Measurements from ENCODE around the gene NFIX.

Gene NFIX

DNA sequence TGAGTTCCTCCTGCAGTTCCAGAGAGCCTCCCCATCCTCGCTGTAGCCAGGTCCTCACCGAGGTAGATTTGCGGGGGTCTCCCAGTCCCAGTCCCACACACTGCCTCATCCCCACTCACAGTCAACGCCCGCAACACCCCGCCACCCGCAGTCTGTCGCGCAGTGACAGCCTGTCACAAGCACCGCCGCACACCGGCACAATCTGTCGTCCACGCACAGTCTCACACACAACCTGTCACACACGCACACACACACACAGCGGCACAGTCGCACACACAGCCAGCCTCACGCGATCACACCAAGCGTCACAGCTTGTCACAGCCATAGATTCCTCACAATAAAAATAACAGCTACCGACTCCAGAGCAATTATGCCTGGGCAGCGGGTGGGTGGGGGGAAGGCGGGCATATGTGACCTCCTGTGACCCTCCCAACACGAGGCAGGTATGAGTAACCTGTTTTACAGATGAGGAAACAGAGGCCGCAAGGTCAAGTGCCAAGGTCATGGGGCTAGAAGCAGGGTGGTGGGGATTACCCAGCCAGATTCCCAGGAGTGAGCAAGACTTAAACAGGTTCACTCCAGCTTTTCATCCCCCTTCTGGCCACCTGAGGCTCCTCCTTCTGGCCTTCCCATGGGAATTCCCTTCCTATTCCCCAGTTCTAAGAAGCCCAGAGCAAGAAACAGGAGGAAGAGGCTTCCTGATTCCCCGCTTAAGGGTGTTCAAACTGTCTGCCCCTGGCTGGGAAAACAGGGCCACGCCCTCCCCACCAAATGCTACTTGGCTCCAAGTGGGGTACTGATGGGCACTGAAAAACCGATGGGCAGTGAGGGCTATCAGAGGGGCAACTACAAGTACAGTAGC is 13.9 kb downstream of the NFIX start:
- DNase-seq (ENCODE audit: low read depth), result no peak

DNA sequence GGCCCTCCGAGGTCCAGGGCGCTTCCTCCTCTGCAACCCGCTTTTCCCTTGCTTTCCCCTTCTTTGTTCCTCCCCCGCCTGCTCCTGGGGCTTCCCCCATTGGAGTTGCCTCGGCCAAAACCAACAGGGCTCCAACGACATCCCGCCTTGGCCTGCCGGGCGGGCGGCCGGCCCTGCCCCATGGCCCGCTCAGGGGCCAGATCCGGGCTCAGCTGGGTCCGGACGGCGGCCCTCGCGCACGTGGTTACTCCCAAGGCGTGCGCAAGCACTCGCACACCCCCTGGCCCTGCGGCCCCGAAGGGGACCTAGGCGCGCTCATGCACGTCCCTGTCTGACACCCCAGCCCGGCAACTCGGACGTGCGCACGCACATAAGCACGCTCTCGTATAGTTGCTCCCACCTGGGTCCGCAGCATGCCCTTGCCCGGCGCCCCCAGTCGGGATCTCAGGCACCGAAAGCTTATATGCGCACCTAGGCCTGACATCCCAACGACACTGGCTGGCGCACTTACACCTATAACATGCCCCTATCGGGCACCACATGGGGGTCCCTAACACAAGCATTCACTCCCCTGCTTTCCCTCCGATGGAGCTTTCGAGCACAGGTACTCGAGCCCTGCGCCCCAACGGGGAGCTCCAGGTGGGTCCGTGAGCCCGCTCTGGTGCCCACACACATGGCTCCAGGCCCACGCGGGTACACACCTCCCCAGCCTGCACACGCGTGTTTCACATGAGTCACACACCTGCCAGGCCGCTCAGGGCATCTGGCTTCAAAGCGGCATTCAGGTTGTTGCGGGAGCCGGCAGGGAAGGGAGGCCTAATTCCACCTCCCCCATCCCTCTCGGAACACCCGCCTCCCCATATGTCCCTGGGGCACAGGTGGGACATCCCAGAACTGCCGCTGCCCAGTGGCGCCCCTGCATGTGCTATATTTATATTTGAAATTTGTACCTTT is 15.0 kb downstream of the NFIX start:
- no peak for DNase-seq (ENCODE audit: low read depth)

DNA sequence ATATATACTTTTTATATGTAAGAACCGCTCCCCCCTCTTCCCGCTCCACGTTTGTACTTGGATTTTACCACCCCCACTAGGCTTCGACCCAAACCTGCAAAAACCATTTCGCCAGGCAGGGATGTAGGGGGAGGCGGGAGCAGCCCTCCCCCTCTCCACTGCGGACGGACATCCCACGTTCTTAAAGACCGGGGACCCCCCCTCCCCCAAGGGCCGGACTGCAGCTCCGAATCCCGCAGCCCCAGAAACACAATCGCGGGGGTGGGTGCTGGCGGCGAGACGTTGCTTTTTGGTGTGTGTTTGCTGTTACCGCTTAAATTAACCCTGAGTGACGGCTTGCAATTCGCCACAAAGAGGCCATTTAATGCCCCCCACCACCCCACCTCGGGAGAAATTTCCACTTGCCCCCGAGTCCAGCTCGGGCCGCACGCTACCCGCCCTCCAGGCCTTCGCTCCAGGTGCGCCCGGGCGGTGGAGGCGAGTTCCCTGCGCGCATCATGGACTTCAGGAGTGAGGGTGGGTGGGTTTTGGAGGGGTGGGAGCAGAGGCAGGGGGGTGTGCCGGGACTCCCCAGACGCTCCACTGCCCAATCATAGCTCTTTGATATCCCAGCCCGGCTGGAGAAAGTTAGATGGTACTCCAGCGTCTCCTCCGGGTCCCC is 15.8 kb downstream of the NFIX start:
- DNase-seq (ENCODE audit: low read depth), result no peak

DNA sequence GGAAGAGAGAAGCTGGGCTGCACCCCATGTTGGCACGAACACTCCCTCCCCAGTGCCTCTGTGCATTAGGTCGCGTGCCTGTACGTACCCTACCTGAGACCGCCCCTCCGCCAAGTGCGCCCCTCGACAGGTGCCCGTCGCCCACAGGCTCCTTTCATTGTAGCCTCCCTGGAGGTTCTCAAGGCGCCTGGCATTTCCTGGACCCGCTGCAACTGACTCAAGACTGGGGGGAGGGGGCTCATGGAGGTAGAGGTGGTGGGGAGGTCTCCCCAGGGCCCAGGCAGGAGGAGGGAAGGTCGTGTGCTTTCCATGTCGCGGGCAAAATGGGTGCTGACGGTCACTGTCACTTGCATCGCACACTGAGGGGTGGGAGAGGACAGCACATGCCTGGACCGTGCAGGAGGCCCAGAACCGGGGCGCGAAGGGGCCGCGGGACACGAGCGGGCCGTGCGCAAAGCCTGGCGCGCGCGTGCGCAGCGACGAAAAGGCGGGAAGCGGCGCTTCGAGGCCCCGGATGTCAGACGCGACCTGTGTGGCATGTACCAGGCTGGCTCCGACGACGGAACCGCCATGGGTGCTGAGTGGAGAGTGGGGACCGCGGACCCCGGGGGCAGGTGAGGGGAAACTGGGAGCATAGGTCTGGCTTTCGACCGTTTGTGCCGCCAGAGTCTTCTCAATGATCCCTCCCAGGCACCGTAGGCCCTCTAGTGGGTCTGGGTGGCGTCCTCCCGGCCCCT is 16.5 kb downstream of the NFIX start:
- DNase-seq (ENCODE audit: low read depth), result no peak

GRCh38 chr19:13012390-13012689 is 17.1 kb downstream of the NFIX start:
- no peak for DNase-seq (ENCODE audit: low read depth)

DNA sequence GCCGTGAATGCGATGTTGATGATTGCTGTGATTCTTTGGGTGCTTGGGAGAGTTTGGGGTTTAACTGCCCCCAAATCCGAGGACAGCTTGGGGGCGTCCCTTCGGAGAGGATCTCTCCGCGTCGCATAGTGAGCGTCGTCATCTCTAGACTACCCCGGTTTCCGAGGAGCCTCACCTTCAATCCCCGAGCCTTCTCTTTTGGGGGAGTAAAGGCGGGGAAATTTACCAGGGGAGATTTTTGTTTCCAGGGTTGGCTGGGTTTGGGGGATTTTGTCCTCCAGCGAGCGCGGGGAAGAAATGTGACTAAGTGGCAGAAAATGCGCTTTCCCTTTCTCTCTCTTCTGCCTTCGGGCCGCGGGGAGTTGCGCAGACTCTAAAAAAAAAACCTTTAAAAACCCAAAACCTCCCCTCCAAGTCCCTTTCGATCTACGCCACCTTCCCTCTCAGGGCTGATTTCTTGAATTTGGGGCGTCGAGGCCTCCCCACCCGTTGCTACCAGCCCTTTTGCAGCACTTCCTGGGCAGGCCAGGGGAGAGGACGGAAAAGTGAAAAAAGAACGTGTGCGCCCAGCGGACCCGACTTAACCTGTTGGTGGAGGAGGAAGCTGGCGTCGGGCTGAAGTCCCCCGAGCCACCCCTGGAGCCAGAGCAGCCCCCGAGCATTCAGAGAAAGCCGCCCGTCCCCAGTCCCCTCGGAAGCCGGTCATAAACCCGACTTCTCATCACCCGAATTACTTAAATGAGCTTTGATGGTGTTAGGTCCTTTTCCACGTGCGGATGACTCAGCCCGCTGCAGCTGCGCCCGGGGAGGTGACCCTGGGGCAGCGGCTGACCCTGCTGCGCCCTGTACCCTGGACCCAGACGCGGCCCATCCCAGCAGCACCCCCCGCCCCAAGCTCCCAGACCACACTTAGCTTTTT is 17.7 kb downstream of the NFIX start:
- DNase-seq (ENCODE audit: low read depth), result no peak

DNA sequence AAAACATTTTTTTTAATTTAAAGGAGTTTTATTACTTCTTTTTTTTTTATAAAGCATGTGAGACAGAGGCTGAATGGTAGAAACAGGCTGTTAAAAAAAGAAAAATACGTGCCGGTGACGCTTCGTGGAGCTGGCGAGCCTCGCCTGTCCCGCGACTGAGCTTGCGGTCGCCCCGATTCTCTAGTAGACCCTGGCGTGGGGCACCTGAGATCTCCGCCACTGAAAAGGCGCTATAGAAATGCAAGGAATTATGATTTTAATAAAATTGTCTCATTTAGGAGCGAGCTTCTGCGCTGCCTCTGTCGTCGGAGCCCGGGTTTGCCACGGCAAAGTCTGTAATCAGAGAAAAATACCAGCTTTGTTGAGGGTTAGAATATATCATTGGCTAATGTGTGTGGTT is 18.4 kb downstream of the NFIX start:
- no peak for DNase-seq (ENCODE audit: low read depth)

- no peak for DNase-seq (ENCODE audit: low read depth)
These were observed 19.0 kb downstream of the NFIX start for GRCh38 chr19:13014101-13014920.

DNA sequence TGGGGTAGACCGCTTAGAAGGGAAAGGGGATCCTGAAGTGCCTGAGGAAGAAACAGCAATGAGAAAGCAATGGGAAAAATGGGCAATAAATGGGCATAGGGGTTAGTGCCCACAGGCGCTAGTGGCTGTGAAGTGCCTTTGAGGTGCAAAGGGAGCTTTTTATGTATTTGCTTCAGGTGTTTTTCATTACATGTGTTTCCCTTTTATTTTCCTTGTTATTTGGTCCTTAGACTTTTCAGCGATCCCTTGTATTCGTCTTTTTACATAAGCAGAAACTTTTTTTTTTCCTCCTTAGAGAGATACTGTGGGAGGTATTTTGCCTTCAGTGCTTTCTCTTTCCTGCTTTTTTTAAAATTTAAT is 19.6 kb downstream of the NFIX start:
- no peak for DNase-seq (ENCODE audit: low read depth)

GRCh38 chr19:13015361-13016223 is 20.3 kb downstream of the NFIX start:
- no peak for DNase-seq (ENCODE audit: low read depth)

- no peak for DNase-seq (ENCODE audit: low read depth)
These were observed 21.0 kb downstream of the NFIX start for GRCh38 chr19:13016245-13016627.

GRCh38 chr19:13016628-13017305 is 21.5 kb downstream of the NFIX start:
- no peak for DNase-seq (ENCODE audit: low read depth)

- DNase-seq (ENCODE audit: low read depth), result no peak
These were observed 22.2 kb downstream of the NFIX start for GRCh38 chr19:13017306-13018034.

DNA sequence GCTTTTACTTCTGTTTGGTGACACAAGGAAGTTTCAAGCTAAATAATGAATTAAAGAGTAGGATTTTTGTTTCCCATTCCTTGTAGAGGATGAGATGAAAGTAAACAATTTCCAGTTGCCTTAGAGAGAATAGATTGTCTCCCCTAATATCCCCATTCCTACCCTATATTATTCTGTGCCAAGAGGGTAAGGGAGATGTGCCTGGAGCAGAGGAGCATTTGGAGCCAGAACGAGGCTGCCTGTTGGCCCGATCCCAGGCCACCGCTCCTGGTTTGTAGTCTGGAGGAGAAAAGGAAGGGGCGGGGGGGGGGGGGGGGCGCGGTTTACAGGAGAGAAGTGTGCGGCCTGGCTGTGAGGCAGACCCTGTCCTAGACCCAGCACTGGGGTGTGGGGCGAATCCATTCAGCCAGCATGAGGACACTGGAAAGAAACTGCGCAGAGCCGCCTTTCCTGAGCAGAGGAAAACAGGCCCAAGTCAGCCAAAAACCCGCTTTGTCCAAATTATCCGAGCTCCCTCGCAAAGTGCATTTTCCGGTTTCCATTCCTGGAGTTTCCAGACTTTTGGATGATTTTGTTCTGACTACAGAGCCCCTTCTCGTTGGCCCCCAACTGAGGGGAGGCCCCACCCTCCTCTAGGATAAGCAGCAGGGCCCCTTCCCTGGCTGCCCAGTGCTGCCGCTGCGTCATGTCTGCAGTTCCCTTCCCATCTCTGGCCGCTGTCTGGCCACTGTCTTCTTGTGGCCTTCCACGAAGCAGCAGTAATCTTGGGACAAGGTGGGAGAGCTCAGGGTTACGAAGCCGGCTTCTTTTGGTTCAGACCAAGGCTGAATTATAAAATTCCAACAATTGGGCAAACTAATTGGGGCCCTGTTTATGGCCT is 23.0 kb downstream of the NFIX start:
- no peak for DNase-seq (ENCODE audit: low read depth)

GRCh38 chr19:13019332-13019731 is 24.1 kb downstream of the NFIX start:
- DNase-seq (ENCODE audit: low read depth), result no peak

DNA sequence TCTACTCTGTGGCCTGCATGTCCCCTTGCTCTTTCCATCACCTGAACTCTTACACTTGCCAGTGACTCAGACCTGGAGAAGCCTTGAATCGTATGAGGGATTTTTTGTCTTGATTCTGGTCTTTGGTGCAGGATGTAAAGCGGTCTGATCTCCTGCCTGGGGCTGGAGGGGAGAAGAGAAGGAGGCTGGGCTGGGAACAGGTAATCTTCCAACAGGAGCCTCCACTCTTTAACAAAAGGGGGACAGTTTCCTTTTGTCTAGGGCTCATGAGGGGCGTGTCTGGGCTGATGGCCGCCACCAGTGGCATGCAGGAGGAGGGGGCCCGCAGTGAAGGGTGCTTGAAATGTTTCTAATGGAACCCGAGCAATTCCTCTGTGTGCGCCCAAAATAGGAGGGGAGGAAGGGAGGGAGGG is 24.7 kb downstream of the NFIX start:
- no peak for DNase-seq (ENCODE audit: low read depth)

Measured in stimulated activated CD8-positive, alpha-beta memory T cell treated with anti-CD3 and anti-CD28 coated beads, Interleukin-7, amount 100 ng/mL, for 24 hours (primary cell).